Mammary epithelial cell (primary cell): ENCODE measurements around the gene TMPRSS11D.

Experiments
- CTCF ChIP-seq, 2 donors: IDR thresholded peaks in 1 of 2; conservative IDR thresholded peaks in 1 of 2; 2 replicates each; pipeline ENCODE4 v1.5.1; 2011 to 2012; ENCODE audit warnings: inconsistent platforms in 2 of 2, low read length in 2 of 2, mild to moderate bottlenecking in 2 of 2, control low read depth in 1 of 2, low read depth in 1 of 2; ENCODE audit not compliant: insufficient read depth in 1 of 2; ENCODE audit errors: extremely low read depth in 1 of 2
- EZH2 ChIP-seq: IDR thresholded peaks from 2 replicates; pipeline ENCODE4 v1.6.1; 2012; ENCODE audit warnings: low read length, inconsistent platforms, borderline replicate concordance

- TF ChIP-seq CTCF (conservative IDR thresholded peaks at IDR 0.05 in 1 of 2, IDR thresholded peaks at IDR 0.05 in 1 of 2; ENCODE audit: extremely low read depth in 1 of 2, insufficient read depth in 1 of 2, low read depth in 1 of 2, low read length in 2 of 2) (no peak), EZH2 (no peak)
Observed at GRCh38 chr4:67891645-67892044, 7.8 kb upstream of the TMPRSS11D start.
